Measurements from ENCODE around the gene SPATA45.

The SPATA45 gene

GRCh38 chr1:212819726-212820125 is 27.7 kb downstream of the SPATA45 start:
- TF ChIP-seq CTCF (conservative IDR thresholded peaks at IDR 0.05; ENCODE audit: low read depth, low read length): no peak
- peak; percentile 88 for DNase-seq (ENCODE audit: low read depth)
- no peak overlapping the region for H3K4me3 ChIP-seq (ENCODE audit: low read depth, low read length)

GRCh38 chr1:212816567-212817278 is 30.7 kb downstream of the SPATA45 start:
- H3K4me3 ChIP-seq (ENCODE audit: low read depth, low read length): no peak overlapping the region
- DNase-seq (ENCODE audit: low read depth): peak; percentile 31
- TF ChIP-seq CTCF (conservative IDR thresholded peaks at IDR 0.05; ENCODE audit: low read depth, low read length): no peak

- peak; percentile 49 for DNase-seq (ENCODE audit: low read depth)
- no peak overlapping the region for H3K4me3 ChIP-seq (ENCODE audit: low read depth, low read length)
- TF ChIP-seq CTCF (conservative IDR thresholded peaks at IDR 0.05; ENCODE audit: low read depth, low read length): peak; percentile 44
Observed at GRCh38 chr1:212814537-212815334, 32.7 kb downstream of the SPATA45 start.

GRCh38 chr1:212805767-212806166 is 41.7 kb downstream of the SPATA45 start:
- TF ChIP-seq CTCF (conservative IDR thresholded peaks at IDR 0.05; ENCODE audit: low read depth, low read length): no peak
- DNase-seq (ENCODE audit: low read depth): no peak
- H3K4me3 ChIP-seq (ENCODE audit: low read depth, low read length): no peak overlapping the region

- TF ChIP-seq CTCF (conservative IDR thresholded peaks at IDR 0.05; ENCODE audit: low read depth, low read length): no peak
- DNase-seq (ENCODE audit: low read depth): peak; percentile 43
Observed at GRCh38 chr1:212797681-212798080, 49.8 kb downstream of the SPATA45 start.

GRCh38 chr1:212794561-212795014 is 52.9 kb downstream of the SPATA45 start:
- TF ChIP-seq CTCF (conservative IDR thresholded peaks at IDR 0.05; ENCODE audit: low read depth, low read length): no peak
- DNase-seq (ENCODE audit: low read depth): no peak
- no peak overlapping the region for H3K4me3 ChIP-seq (ENCODE audit: low read depth, low read length)

More at GRCh38 chr1:212797681-212798080, 49.8 kb downstream of the SPATA45 start:
- no peak overlapping the region for H3K4me3 ChIP-seq (ENCODE audit: low read depth, low read length)

Data from choroid plexus epithelial cell (primary cell).